ENCODE measurements around the gene COMMD2.

Gene COMMD2

GRCh38 chr3:149702691-149703441 lies 49.4 kb downstream of the COMMD2 start:
- DNase-seq: no peak

DNA sequence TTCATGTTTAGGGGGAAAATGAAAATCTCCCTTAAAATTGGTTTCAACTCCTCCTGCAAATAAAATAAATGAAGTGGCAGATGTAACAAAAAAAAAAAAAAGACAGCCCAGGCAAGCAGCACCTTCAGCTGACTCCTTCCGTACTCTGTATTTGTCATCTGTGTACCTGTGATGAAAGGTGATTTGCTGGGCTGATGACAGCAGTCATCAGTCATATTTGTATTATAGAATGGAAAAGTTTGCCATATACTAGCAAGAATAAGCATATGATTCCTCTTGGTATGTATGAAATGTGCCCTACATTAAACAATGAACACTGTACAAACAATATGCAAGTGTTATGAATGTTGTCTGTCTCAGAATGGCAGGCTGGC lies 50.3 kb downstream of the COMMD2 start:
- DNase-seq: no peak

- DNase-seq: no peak
These were observed 50.9 kb downstream of the COMMD2 start for GRCh38 chr3:149701206-149701976.
